ENCODE data around the gene GDF11.

GRCh38 chr12:55795950-55796349 is 53.0 kb downstream of the GDF11 start:
- TF ChIP-seq CTCF (IDR thresholded peaks at IDR 0.05) = no peak
- no peak for TF ChIP-seq ZFX (IDR thresholded peaks at IDR 0.05; ENCODE audit: borderline replicate concordance)

Data from 22Rv1 (cell line).